Activated CD4-positive, alpha-beta T cell treated with anti-CD3 and anti-CD28 coated beads, Interleukin-2, amount 50 U/mL, for 16 hours (primary cell): Measurements from ENCODE around the gene KRTAP10-9.

Experiments used
- DNase-seq: peaks from one replicate; pipeline ENCODE4 v3.0.0-alpha.2; 2020

Gene KRTAP10-9

DNA sequence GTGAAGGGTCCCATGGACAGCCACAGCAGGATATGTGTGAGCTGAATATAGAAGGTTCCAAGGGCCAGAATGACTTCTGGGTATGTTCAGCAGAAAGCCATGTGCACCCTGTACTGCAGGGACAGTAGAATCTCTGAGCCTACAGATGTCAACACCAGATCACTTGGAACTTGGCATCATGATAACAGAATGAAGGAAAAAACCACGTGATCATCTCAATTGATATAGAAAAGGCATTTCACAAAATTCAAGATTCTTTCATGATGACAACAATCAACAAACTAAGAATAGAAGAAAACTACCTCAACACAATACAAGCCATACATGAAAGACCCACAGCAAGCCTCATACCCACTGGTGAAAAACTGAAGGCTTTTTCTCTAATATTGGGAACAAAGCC, 40.7 kb downstream of the KRTAP10-9 start:
- DNase-seq = no peak

DNA sequence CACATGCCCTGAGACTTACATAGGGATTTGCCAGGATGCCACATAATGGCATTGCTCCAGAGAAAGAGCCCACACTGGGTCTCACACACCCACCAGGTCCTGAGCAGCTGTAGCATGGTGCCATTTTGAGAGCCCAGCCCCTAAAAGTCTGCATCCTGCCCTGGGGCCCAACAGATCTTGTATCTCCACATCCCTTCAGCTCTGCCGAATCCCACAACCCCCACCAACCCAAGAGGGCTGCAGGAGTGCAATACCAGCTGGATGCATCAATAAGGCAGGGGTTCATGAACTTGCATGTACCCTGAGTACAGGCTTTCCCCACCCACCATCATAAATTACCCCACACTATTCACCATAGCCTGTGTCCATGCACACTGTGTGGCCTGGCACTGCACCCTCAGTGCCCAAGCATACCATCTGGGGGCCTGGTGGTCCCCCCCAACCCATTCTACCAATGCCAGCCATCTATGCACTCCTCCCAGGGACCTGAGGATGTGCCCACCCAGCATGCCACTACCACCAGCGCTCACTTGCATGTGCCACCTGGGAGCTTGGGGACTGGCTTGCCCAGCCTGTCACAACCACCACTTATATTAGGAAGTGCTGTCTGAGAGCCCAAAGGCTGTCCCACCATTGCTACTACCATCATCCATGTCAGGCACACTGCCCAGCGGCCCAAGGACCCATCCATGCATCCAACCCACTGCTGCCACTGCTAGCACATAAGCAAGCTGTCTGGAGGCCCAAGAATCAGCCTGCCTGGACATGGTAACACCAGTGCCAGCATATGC, 43.9 kb downstream of the KRTAP10-9 start:
- no peak for DNase-seq

DNA sequence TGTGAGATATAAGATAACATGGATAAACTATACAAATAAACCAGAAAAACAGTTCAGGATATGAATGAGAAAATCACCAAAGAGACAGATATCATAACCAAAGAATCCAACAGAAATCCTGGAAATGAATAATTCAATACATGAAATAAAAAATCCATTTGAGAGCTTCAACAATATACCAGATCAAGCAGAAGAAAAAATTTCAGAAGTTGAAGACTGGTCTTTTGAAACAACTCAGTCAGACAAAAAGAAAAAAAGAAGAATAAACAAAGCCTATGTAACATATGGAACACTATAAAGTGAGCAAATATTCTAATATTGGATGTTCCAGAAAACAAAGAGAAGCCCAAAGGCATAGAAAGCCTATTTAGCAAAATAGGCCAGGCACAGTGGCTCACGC, 45.0 kb downstream of the KRTAP10-9 start:
- DNase-seq = no peak

DNA sequence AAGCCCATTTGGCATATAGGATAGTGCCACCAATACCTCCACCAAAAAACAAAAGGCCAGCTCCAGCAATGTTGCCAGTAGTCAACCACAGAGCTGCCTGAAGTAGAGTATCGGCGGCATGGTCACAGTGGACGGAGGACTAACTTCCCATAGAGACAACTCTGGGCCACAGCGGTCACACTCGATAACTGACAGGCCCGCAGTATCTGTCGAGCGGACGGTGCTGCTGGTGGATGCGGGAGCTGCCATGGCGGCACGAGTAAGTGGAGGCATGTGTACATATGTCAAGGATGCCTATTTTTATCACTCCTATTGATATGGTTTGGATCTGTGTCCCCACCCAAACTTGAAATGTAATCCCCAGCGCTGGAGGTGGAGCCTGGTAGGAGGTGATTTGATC, 51.0 kb downstream of the KRTAP10-9 start:
- no peak for DNase-seq
